ENCODE data around the gene MDN1. TPM values are rescaled to one million over a fixed set of nuclear protein-coding genes. Genes with fewer than 3 reads are reported as not detected.
"Not testable (repeated sequence)": the region's sequence is repeated elsewhere in the genome, so short reads cannot be mapped to it uniquely, and the experiment has no call there.

The MDN1 gene
- polyA plus RNA-seq, 1 donor: 24.8 TPM

GRCh38 chr6:89813422-89813821 is 6.2 kb downstream of the MDN1 start:
- not testable (repeated sequence) for DNase-seq (ENCODE audit: low read depth)

GRCh38 chr6:89807581-89807980 is 12.0 kb downstream of the MDN1 start:
- DNase-seq (ENCODE audit: low read depth): no peak

GRCh38 chr6:89805814-89806371 is 13.7 kb downstream of the MDN1 start:
- no peak for DNase-seq (ENCODE audit: low read depth)

GRCh38 chr6:89803271-89803670 is 16.3 kb downstream of the MDN1 start:
- no peak for DNase-seq (ENCODE audit: low read depth)

GRCh38 chr6:89799756-89800155 is 19.8 kb downstream of the MDN1 start:
- no peak for DNase-seq (ENCODE audit: low read depth)

GRCh38 chr6:89799096-89799495 is 20.5 kb downstream of the MDN1 start:
- DNase-seq (ENCODE audit: low read depth): no peak

- DNase-seq (ENCODE audit: low read depth): no peak
These were observed 22.3 kb downstream of the MDN1 start for GRCh38 chr6:89797317-89797716.

GRCh38 chr6:89794324-89794723 is 25.3 kb downstream of the MDN1 start:
- DNase-seq (ENCODE audit: low read depth): no peak

- DNase-seq (ENCODE audit: low read depth): no peak
These were observed 26.0 kb downstream of the MDN1 start for GRCh38 chr6:89793586-89793985.

- no peak for DNase-seq (ENCODE audit: low read depth)
These were observed 26.7 kb downstream of the MDN1 start for GRCh38 chr6:89792881-89793280.

- no peak for DNase-seq (ENCODE audit: low read depth)
These were observed 29.2 kb downstream of the MDN1 start for GRCh38 chr6:89790403-89790802.

- no peak for DNase-seq (ENCODE audit: low read depth)
These were observed 29.6 kb downstream of the MDN1 start for GRCh38 chr6:89789980-89790379.

GRCh38 chr6:89787660-89788328 is 31.8 kb downstream of the MDN1 start:
- no peak for DNase-seq (ENCODE audit: low read depth)

GRCh38 chr6:89786970-89787369 is 32.6 kb downstream of the MDN1 start:
- DNase-seq (ENCODE audit: low read depth): no peak

GRCh38 chr6:89784838-89785237 is 34.8 kb downstream of the MDN1 start:
- no peak for DNase-seq (ENCODE audit: low read depth)

- not testable (repeated sequence) for DNase-seq (ENCODE audit: low read depth)
These were observed 36.3 kb downstream of the MDN1 start for GRCh38 chr6:89783293-89783692.

- DNase-seq (ENCODE audit: low read depth): no peak
These were observed 37.4 kb downstream of the MDN1 start for GRCh38 chr6:89782222-89782621.

GRCh38 chr6:89781070-89782034 is 38.2 kb downstream of the MDN1 start:
- DNase-seq (ENCODE audit: low read depth): no peak

- no peak for DNase-seq (ENCODE audit: low read depth)
These were observed 42.1 kb downstream of the MDN1 start for GRCh38 chr6:89777455-89777854.

- no peak for DNase-seq (ENCODE audit: low read depth)
These were observed 42.9 kb downstream of the MDN1 start for GRCh38 chr6:89776583-89777233.

GRCh38 chr6:89775150-89775549 is 44.4 kb downstream of the MDN1 start:
- no peak for DNase-seq (ENCODE audit: low read depth)

- no peak for DNase-seq (ENCODE audit: low read depth)
These were observed 50.0 kb downstream of the MDN1 start for GRCh38 chr6:89769572-89769971.
